HG03280 (cell line): ENCODE data around the gene CNRIP1.
"Not testable (repeated sequence)": the region's sequence is repeated elsewhere in the genome, so short reads cannot be mapped to it uniquely, and the experiment has no call there.

ENCODE experiments used
- ATAC-seq: cut with Tn5 transposase; IDR thresholded peaks from one replicate; pipeline ENCODE4 v1.9.1; 2021; ENCODE audit warnings: mild to moderate bottlenecking, moderate library complexity; ENCODE audit not compliant: unreplicated experiment

The CNRIP1 gene

DNA sequence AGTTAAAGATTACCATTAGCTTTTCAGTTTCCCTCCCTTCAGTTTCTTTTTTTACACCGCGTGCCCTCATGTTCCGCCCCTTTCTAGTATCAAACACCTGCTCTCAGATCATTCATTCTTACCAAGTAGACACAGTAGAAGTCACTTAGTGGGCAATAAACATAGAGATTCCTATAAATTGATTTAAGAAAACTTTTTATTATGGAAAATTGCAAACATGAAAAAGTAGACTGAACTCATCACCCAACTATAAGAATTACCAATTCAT lies 21.2 kb upstream of the CNRIP1 start:
- ATAC-seq: no peak

DNA sequence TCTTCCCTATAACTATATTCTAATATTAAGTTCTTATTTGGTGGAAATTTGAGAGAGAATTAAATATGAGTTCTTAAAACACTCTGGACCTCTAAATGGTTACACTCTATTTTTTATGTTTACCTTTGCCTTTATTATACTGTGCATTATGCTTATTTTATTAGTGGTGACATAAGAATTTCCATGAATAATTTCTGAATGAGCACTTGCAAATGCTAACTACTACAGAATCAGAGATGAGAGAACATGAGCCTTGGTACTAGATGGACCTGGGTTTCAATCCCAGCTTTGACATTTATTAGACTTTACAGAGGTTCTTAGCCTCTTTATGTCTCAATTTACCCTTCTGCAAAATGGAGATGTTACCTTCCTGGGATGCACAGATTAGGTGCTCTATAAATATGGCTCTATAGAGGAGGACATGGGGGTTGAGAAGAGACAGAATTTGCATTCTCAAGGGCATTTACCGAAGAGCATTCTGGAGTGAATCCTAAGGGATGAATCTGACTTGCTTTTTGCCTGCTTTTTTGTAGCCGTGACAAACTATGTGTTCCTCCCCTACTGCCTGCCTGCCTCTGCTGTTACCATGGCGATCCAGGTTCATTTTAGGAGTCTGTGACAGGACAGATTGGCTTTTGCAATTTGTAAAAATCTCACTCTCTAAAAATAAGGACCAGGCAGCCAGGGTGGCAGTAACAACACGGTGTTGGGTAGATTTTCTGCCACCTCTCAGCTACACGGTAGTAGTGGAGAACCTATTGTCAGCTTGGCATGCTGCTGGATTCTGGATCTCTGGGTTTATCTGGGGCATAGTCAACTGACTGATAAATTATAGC lies 20.7 kb upstream of the CNRIP1 start:
- ATAC-seq: no peak

DNA sequence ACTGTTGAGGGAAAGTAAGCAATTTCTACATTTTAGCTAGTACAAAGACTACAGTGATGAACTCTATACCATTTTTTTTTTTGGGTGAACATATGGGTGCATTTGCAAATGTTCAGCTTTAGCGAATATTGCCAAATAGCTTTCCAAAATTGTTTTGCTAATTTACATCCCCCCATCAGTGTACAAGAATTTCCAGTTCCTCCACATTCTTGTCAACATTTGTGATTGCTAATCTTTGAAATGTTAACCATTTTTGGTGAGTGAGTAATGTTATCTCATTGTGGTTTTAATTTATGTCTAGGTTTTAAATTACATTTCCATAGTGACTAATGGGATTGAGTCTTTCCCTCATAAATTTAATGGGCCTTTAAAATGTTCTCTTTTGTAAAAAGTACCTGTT lies 16.4 kb upstream of the CNRIP1 start:
- ATAC-seq: no peak

DNA sequence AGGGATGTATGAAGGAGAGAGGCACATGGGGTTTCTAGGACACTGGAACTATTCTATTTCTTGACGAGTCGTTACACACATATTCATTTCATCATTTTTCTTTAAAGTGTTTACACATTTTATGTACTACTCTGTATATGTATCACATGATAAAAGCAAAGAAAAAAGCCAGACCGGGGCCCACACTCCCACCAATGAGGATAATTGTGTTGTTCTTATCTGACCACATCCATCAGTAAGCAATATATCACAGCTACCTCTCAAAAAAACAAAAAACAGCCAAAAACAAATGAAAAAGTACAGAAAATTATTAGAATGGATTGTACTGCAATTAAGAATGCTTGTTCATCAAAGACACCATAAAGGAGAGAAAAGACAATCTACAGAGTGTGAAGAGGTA lies 14.2 kb upstream of the CNRIP1 start:
- no peak for ATAC-seq

DNA sequence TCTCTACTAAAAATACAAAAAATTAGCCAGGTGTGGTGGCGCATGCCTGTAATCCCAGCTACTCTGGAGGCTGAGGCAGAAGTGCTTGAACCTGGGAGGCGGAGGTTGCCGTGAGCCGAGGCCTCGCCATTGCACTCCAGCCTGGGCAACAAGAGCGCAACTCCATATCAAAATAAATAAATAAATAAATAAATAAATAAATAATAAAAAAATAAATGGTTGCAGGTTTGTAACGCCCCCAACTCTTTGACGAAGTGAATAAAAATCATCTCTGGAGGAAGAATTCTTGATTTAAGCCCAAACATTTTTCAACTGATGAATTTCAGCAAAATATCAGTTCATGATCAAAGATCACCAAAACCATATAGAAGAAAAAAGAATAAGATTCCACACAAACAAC lies 13.3 kb upstream of the CNRIP1 start:
- ATAC-seq: no peak

DNA sequence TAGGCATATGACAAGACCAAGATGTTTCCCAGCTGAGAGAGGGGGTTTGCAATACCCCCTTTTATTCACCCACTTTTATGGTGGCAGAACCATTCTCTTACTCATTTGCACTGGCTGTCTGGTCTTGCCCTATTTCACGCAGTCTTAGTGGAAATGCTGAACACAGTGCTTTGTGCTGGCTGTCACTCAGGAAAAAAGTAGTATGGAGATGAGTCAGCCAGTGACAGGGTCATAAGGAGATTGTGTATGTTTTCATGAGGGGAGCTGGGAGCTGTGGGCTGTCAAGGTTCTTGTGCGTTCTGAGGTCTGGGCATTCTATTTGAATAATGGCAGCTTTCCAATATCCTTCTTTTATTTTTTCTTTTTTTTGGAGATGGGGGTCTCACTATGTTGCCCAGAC lies 10.9 kb upstream of the CNRIP1 start:
- no peak for ATAC-seq

DNA sequence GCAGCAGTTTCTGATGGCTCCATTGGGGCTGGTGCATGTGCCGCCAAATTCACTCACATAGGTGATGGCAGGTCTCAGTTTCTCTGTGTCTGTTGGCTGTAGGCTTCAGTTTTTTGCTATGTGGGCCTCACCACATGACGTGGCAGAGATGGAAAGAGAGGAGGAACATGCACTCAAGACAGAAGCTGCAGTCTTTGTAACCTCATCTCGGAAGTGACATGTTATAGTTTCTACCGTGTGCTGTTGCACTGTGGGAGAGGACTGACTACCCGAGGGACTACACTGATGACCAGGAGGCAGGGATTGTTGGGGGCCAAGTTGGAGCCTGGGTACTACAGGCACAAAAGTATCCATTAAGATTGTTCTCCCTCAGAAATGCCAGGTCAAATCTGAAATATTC lies 9.2 kb upstream of the CNRIP1 start:
- ATAC-seq: no peak

DNA sequence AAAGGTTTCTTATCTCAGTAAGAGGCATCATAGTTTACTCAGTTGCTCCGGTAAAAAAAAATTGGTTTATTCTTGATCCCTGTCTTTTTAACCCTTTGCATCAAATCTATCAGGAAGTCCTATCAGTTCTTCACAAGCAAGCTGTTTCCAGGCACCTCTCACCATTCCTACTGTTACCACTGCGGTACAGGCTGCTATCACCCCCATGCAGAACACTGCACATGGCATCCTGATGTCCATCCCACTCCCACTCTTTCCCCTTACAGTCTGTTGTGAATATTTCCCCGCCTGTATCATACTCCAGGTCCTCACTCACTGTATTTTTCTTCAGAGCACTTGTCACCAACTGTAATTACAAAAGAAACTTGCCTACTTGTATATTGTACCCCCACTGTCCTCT lies 5.3 kb upstream of the CNRIP1 start:
- no peak for ATAC-seq

DNA sequence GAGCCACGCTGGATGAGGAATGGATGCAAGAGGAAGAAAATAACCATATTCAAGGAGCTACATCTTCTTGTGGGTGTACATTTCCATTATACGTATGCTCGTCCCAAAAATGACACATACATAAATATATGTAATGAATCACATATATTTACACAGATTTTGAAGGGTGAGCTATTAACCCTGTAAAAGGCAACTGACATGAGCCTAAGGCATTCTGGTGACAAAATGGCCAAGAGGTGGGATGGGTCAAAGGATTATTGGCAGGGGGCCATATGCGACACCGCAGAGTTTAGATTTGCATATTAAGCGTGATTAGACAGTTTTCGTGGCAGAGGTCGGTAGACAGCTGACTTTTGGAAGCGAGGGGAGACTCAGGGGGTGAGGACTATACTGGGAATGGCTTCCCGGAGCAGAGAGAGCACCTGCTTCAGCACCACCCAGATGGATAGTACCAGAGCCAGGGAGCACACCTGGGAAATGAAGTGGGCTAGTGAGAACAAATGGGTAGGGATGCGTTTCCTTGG lies 431 bp upstream of the CNRIP1 start:
- ATAC-seq: no peak

DNA sequence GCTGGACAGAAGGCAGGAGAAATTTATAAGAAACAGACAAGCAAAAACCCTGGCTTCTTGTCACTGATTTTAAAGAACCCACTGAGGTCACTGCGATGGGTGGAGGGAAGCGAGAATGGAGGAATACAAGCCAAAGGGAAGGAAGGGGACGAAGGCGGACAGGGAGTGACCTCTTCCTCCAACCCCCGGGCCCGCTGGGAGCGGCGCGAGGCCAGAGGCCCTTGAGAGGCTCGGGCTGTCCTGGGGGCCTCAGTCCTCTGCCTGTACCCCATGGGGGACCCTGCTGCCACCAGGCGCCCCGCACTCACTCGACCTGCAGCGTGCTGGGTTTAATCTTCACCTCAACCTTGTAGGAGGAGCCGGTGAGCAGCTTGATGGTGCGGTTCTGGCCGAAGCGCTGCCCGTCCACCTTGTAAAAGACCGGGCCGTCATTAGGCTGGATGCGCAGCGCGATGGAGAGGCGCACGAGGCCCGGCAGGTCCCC lies 793 bp downstream of the CNRIP1 start:
- ATAC-seq: no peak

DNA sequence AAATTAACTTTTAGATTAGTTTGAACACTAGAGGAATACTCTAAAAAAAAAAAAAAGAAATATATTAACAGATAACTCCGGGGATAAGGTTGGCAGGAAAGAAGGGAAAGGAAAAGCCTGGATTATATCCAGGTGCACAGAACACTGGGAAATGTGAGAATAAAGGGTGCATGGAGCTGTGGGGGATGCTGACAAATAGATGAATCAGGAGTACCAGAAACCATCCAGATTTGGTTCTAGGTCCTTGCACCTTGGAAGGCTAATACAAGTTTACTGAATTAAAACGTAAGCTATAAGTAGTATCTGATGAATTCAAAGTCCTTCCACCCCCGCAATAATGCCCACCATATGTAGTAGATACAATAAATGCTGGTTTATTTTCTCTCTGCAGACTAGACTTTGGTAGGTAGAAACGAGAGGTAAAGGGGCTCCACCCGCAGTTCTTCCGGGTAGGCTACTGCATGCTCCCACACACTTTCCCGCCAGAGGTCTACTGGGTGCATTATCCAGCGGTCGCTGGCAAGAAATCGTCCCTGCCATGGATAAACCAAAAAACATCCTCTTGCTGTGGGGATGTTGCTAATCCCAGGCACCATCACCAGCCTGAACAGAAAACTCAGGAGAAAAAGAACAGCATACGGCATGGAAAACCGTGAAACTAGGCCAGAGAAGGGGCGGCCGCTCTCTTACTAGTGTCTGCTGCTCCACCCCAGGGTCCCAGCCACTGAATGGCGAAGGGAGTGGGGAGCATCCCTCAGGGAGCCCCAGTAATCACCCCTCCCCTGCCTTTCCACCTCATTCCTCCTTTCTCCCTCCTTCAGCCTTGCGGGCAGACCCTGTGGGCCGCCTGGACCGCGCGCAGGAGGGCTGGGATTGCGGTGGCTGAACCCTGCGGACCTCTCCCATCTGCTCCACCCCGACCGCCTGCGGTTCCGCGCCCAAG lies 1.5 kb downstream of the CNRIP1 start:
- ATAC-seq: no peak

DNA sequence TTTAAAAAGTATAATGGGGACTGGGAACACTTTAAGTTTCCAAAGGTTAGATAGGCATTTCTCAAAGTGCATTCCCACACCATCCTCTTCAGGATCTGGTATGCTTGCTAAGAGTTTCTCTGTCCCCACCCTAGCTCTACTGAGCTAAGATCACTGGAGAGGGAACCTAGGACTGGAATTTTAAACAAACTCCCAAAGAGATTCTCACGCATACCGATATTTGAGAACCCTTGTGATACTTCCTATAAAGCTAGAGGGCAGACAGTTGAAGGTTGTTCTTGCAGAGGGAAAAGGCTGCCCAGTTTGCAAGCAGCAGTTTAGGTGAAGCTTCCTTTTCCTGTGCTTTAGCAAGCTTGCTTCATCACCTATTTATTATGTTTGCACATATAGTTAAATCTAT lies 3.6 kb downstream of the CNRIP1 start:
- ATAC-seq: no peak

DNA sequence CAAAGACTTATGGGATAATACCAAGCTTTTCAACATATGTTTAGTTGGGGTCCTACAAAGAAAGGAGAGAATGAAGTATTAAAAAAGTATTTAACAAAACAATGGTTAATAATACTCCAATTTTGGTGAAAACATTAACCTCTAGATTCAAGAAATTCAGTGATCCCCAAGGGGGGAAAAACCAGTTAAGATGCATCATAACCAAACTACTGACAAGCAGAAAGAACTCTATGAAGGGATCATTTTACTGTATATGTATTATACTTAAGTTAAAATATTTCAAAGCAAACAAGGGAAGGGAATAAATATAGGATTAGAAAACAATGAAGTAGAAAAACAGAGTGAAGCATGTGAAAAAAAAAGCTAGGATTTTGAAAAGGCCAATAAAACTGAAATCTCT lies 8.7 kb downstream of the CNRIP1 start:
- ATAC-seq: no peak

DNA sequence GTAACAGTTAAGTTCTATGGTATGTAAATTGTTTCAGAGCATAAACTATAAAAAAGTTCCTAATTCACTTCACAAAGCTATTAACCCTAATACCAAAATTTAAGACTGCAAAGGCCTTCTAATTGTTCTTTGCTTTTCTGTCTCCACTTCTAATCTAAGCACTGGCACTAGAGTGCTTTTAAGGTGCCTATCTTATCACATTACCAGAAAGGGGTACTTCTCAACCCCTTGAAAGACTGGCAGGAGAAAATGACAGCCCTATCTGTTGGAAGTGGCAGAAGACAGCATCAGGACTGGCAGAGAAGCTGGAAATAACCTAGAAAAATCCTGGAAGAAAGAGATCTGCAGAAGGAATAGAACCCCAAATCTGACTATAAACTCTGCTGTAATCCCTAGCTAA lies 10.3 kb downstream of the CNRIP1 start:
- no peak for ATAC-seq

DNA sequence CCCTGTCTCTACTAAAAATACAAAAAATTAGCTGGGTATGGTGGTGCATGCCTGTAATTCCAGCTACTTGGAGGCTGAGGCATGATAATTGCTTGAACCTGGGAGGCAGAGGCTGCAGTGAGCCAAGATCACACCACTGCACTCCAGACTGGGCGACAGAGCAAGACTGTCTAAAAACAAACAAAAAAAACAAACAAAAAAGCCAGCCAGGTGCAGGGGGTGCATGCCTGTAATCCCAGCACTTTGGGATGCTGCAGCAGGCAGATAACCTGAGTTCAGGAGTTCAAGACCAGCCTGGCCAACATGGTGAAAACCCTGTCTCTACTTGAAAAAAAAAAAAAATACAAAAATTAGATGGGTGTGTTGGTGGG lies 15.9 kb downstream of the CNRIP1 start:
- ATAC-seq: not testable (repeated sequence)

DNA sequence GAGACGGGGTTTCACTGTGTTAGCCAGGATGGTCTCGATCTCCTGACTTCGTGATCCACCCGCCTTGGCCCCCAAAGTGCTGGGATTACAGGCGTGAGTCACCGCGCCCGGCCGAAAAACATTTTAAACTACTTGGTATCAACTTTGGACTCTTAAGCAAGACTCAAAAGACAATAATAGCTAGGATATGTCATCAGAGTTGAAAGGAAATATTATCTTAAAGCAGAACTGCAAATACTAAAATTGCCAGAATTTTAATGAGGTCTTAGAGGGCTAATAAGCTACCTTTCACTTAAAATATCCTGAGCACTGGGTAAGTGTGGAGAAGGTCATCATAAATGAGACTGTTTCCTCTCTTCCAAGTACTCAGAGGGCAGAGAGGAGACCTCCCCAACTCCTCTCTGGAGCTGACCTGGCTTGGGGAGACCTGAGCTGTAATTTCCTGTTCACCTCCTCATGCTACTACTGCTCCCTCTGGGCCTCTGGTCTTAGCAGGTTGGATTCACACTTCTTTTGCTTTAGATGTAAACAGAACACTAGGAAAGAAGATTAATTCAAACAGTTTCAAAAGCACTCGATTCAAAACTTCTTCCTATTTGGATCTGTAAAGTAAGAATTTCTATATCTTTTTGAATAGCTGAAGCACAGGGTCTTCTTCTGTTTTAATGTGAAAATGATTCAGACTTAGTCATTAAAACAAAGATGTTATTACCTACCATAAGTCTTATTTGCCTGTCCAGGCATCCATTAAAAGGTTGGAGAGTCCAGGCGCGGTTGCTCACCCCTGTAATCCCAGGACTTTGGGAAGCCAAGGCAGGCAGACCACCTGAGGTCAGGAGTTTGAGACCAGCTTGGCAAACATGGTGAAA lies 16.5 kb downstream of the CNRIP1 start:
- ATAC-seq: no peak

DNA sequence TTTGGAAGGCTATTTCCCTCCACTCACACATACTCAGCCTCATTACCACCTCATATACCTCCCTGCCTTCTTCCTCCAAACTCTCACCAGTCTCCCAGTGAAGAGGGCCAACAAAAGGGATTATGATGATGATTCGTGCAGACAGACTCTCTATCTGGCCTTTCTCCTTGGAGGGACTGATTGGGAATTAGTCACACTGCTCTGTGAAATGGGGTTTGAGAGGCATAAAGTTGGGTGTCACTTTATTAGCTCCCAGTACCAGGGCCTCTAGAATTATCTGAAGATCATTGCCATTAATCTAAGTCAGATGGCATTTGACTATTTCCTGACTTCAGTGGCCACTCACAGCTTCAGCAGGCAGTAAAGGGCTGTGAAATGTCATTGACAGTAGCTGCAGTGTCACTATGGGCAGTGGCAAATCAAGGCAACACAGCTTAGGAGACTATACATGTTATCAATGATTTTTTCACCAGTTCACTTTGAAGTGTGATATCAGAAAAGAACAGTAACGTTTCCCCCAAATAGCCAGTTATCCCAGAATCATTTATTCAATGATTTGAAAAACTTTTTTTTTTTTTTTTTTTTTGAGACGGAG lies 17.4 kb downstream of the CNRIP1 start:
- no peak for ATAC-seq

DNA sequence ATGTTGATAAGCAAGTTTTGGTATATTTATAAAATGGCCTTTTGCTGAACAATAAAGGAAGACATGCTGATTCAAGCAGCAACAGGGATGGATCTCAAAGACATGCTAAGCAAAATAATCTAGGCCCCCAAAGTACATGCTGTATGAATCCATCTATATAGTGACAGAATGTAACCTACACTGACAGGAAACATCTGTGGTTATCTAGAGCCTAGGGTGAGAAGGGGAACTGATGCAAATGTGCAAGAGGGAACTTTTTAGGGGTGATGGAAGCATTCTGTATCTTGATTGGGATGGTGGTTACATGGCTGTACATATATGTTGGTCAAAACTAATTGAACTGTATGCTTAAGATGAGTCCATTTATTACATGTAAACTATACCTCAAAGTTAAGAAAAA lies 24.2 kb downstream of the CNRIP1 start:
- no peak for ATAC-seq

DNA sequence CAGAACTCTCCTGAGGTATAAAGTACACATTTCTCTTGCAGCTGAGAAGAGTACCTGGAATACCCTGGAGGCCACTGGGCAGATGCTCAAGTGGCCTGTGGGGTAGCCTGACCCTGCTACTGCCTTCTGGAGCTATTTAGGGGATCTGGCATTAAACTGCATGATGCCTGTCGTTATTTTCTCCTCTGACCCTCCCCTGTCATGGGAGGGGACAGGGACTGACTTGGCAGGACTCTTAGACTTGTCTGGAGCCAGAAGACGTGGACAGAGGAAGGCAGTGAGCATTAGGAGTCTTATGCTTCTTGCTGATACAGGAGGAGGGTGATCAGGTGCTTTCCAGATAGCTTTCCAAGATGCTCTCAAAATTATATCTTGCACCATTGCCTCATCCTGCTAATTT lies 24.8 kb downstream of the CNRIP1 start:
- ATAC-seq: no peak

DNA sequence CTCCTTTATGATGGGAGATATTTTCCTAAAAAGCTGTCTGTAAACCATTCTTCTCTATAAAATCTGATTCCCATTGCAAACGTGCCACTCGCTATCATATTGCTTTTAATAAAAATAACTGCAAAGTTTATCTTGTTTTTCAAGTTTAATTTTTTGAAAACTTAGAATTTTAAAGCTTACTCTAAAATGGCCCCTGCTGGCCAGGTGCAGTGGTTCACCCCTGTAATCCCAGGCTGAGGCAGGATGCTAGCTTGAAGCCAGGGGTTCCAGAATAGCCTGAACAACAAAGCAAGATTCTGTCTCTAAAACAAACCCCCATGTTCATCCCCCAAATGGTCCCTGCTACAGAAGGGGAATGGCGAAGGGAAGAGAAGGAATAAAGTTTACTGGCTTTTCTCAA lies 25.6 kb downstream of the CNRIP1 start:
- no peak for ATAC-seq

DNA sequence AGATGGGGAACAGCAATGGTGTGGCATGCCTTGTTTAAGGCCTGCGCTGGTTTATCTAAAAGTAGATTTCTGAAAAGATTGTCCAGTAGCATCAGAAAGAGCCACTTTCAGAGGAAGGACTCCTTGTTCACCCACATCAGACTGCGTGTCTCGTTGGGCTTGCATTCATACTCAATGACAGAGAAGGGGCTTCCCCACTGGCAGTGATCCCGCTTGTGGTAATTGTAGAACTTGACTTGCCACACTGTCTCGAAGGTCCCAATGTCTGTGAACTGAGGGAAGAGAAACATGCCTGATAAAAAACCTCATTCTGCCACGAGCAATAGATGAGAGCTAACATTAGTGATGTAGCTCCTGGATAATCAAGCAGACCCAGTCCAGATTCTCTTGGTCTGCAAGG lies 26.0 kb downstream of the CNRIP1 start:
- ATAC-seq: no peak
